Mesenchymal stem cell (in vitro differentiated cells and primary cell): ENCODE measurements around the gene RALGAPA2.

ENCODE experiments used
- DNase-seq: peaks from one replicate; pipeline ENCODE4 v3.0.0-alpha.2; 2013
- H2AFZ ChIP-seq: one replicate; pipeline ENCODE4 v1.6.1; 2013; ENCODE audit warnings: low read depth, mild to moderate bottlenecking, control low read depth, inconsistent platforms, low read length, moderate library complexity
- H2AK5ac ChIP-seq: 2 replicates; pipeline ENCODE4 v1.6.1; 2013; ENCODE audit warnings: low read length, moderate library complexity, mild to moderate bottlenecking, inconsistent platforms; ENCODE audit not compliant: severe bottlenecking
- H2BK120ac ChIP-seq: one replicate; pipeline ENCODE4 v1.6.1; 2013; ENCODE audit warnings: low read depth, mild to moderate bottlenecking, inconsistent platforms, low read length, moderate library complexity
- H2BK12ac ChIP-seq, 2 experiments: one replicate each; pipeline ENCODE4 v1.6.1; 2013; ENCODE audit warnings: inconsistent platforms in 2 of 2, low read length in 2 of 2, mild to moderate bottlenecking in 2 of 2, moderate library complexity in 2 of 2, control low read depth in 1 of 2
- H2BK15ac ChIP-seq: one replicate; pipeline ENCODE4 v1.6.1; 2013; ENCODE audit warnings: mild to moderate bottlenecking, low read depth, inconsistent platforms; ENCODE audit not compliant: poor library complexity, severe bottlenecking
- H2BK5ac ChIP-seq: 2 replicates; pipeline ENCODE4 v1.6.1; 2013; ENCODE audit warnings: low read depth, mild to moderate bottlenecking, low read length, control low read depth, inconsistent platforms; ENCODE audit not compliant: poor library complexity, severe bottlenecking
- H3K14ac ChIP-seq, 2 experiments: one replicate each; pipeline ENCODE4 v1.6.1; 2013; ENCODE audit warnings: inconsistent platforms in 2 of 2, low read length in 2 of 2, control low read depth in 1 of 2, mild to moderate bottlenecking in 1 of 2, moderate library complexity in 1 of 2
- H3K18ac ChIP-seq, 2 experiments: one replicate each; pipeline ENCODE4 v1.6.1; 2013; ENCODE audit warnings: inconsistent platforms in 2 of 2, low read length in 2 of 2, control low read depth in 1 of 2, low read depth in 1 of 2, mild to moderate bottlenecking in 1 of 2
- H3K23ac ChIP-seq, 2 experiments: one replicate each; pipeline ENCODE4 v1.6.1; 2013; ENCODE audit warnings: inconsistent platforms in 2 of 2, low read length in 2 of 2, mild to moderate bottlenecking in 2 of 2, moderate library complexity in 2 of 2, control low read depth in 1 of 2
- H3K27ac ChIP-seq: 2 replicates; pipeline ENCODE4 v1.5.1; 2013; ENCODE audit warnings: mild to moderate bottlenecking, moderate library complexity, low read length, control low read depth, inconsistent platforms; ENCODE audit not compliant: poor library complexity, severe bottlenecking
- H3K27me3 ChIP-seq, 2 experiments: 2 replicates each; pipeline versions ENCODE4 v1.6.1 to v1.7.0; 2013; ENCODE audit warnings: low read length in 2 of 2, mild to moderate bottlenecking in 2 of 2, moderate library complexity in 2 of 2, control low read depth in 1 of 2, inconsistent platforms in 1 of 2; ENCODE audit not compliant: control insufficient read depth in 1 of 2, insufficient read depth in 1 of 2
- H3K36me3 ChIP-seq, 2 experiments: 2 replicates each; pipeline versions ENCODE4 v1.6.1 to v1.7.0; 2013; ENCODE audit warnings: low read length in 2 of 2, control low read depth in 1 of 2, inconsistent platforms in 1 of 2, low read depth in 1 of 2, mild to moderate bottlenecking in 1 of 2; ENCODE audit not compliant: insufficient read depth in 2 of 2, control insufficient read depth in 1 of 2
- H3K4ac ChIP-seq, 2 experiments: one replicate each; pipeline ENCODE4 v1.6.1; 2013; ENCODE audit warnings: inconsistent platforms in 2 of 2, low read length in 2 of 2, mild to moderate bottlenecking in 2 of 2, moderate library complexity in 2 of 2, control low read depth in 1 of 2, low read depth in 1 of 2
- H3K4me1 ChIP-seq: 2 replicates; pipeline ENCODE4 v1.6.1; 2013; ENCODE audit warnings: low read depth, low read length, control low read depth; ENCODE audit not compliant: control insufficient read depth, insufficient read depth
- H3K4me2 ChIP-seq: 2 replicates; pipeline ENCODE4 v1.6.1; 2013; ENCODE audit warnings: low read length, mild to moderate bottlenecking, inconsistent platforms; ENCODE audit not compliant: poor library complexity, severe bottlenecking
- H3K4me3 ChIP-seq, 2 experiments: 2 replicates each; pipeline versions ENCODE4 v1.5.1 to v1.7.0; 2013; ENCODE audit warnings: low read length in 2 of 2, mild to moderate bottlenecking in 2 of 2, control low read depth in 1 of 2, low read depth in 1 of 2; ENCODE audit not compliant: insufficient read depth in 1 of 2
- H3K79me1 ChIP-seq: replicated peaks from 2 replicates; pipeline ENCODE4 v1.6.1; 2013; ENCODE audit warnings: mild to moderate bottlenecking, control low read depth, low read length, inconsistent platforms; ENCODE audit not compliant: poor library complexity, severe bottlenecking
- H3K9ac ChIP-seq: 2 replicates; pipeline ENCODE4 v1.7.0; 2013; ENCODE audit warnings: mild to moderate bottlenecking, low read length, moderate library complexity
- H3K9me3 ChIP-seq: 2 replicates; pipeline ENCODE4 v1.7.0; 2013; ENCODE audit warnings: mild to moderate bottlenecking, low read length; ENCODE audit not compliant: control insufficient read depth
- H4K8ac ChIP-seq: one replicate; pipeline ENCODE4 v1.6.1; 2013; ENCODE audit warnings: inconsistent platforms, mild to moderate bottlenecking, low read length, moderate library complexity
- H4K91ac ChIP-seq: one replicate; pipeline ENCODE4 v1.6.1; 2013; ENCODE audit warnings: mild to moderate bottlenecking, low read length, inconsistent platforms
- WGBS: methylation state at CpG from one replicate; pipeline ENCODE4 v1.1.7; 2013; ENCODE audit warnings: mixed read lengths; 5-methylcytosine and 5-hydroxymethylcytosine counted together

RALGAPA2 gene

GRCh38 chr20:20375862-20376261, 336.6 kb downstream of the RALGAPA2 start:
- DNase-seq: no peak
- Histone ChIP-seq H3K79me1 (no peaks in the 10 kb centered on the region), H2BK12ac (no peak overlapping the region), H3K4me2 (no peak overlapping the region), H3K23ac (no peak overlapping the region), H3K27ac (no peak overlapping the region), H3K9ac (no peak overlapping the region), H2BK15ac (no peak overlapping the region), H2AK5ac (no peak overlapping the region), H4K91ac (no peak overlapping the region), H2BK5ac (no peak overlapping the region), H2BK120ac (no peak overlapping the region), H3K36me3 (no peaks in the 10 kb centered on the region), H3K9me3 (peaks cover 3% of the 10 kb centered on the region), H2AFZ (no peak overlapping the region), H3K4ac (no peak overlapping the region), H3K4me1 (no peaks in the 10 kb centered on the region), H3K4me3 (no peak overlapping the region), H3K18ac (no peak overlapping the region), H3K14ac (no peak overlapping the region), H4K8ac (no peak overlapping the region), H3K27me3 (peaks cover 50 to 56% of the 10 kb centered on the region in 2 experiments)
- 77% methylated on average over 8 of the region's 8 CpGs for WGBS

DNA sequence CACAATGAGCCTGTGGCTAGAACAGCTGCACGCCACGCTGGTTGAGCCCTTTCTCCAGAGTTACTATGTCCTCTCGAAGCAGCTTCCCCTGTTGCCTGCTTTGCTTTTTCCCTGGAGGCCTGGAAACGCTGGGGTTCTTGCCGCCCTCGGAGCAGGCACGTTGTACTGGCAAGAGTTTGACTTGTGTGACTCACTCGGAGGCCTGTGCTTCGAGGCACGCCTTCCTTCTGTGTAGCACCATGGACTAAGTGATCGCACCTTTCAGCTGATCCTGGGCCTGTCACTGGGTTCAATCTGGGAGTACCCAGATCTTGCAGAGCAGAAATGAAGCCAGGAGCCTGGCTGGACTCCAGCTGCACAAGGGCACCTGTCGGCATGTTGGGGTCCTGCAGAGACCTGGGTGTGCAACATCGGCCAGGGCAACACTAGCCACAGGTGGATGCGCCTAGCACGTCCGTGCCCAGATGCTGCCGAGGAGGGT, 339.3 kb downstream of the RALGAPA2 start:
- no peak overlapping the region for H2BK5ac ChIP-seq
- no peaks in the 10 kb centered on the region for H3K79me1 ChIP-seq
- peaks cover 66 to 77% of the 10 kb centered on the region in 2 experiments for H3K27me3 ChIP-seq
- H3K4ac ChIP-seq: no peak overlapping the region
- no peak overlapping the region for H3K9ac ChIP-seq
- no peak overlapping the region for H2BK120ac ChIP-seq
- H2AFZ ChIP-seq: no peak overlapping the region
- H3K4me1 ChIP-seq: peaks cover 15% of the 10 kb centered on the region
- no peak overlapping the region for H3K4me2 ChIP-seq
- H3K14ac ChIP-seq: no peak overlapping the region
- no peak for DNase-seq
- no peak overlapping the region for H4K91ac ChIP-seq
- no peak overlapping the region for H3K27ac ChIP-seq
- H2AK5ac ChIP-seq: no peak overlapping the region
- no peak overlapping the region for H2BK15ac ChIP-seq
- H3K9me3 ChIP-seq: no peaks in the 10 kb centered on the region
- no peak overlapping the region for H3K4me3 ChIP-seq
- H4K8ac ChIP-seq: no peak overlapping the region
- H3K36me3 ChIP-seq: no peaks in the 10 kb centered on the region
- no peak overlapping the region for H3K18ac ChIP-seq
- H3K23ac ChIP-seq: no peak overlapping the region
- no peak overlapping the region for H2BK12ac ChIP-seq
- 66% methylated on average over 17 of the region's 17 CpGs for WGBS

DNA sequence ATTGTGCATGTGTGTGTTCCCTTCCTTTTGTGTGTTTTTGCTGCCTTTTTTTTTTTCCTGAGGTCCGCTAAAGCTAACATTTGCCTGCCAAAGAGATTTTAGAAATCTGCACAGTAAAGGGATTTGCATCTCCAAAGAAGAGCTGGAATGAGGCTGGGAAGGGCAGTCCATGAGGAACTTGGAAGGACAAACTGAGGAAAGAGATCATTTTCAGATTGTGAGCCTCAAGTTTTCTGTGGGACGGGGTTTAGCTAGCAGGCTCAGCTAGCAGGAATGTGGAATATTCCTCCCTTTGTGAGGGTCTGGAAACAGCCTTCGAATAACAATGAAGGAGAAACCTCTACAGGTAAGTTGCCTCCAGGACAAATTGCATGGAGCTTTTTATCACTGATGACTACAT, 340.8 kb downstream of the RALGAPA2 start:
- Histone ChIP-seq H3K18ac (no peak overlapping the region), H2AK5ac (no peak overlapping the region), H3K4me1 (peaks cover 30% of the 10 kb centered on the region), H2BK12ac (no peak overlapping the region), H4K8ac (no peak overlapping the region), H4K91ac (no peak overlapping the region), H2BK120ac (no peak overlapping the region), H3K36me3 (no peaks in the 10 kb centered on the region), H2AFZ (no peak overlapping the region), H3K9ac (no peak overlapping the region), H3K27me3 (peaks cover 78 to 87% of the 10 kb centered on the region in 2 experiments), H3K23ac (no peak overlapping the region), H3K4me3 (no peak overlapping the region), H2BK5ac (no peak overlapping the region), H2BK15ac (no peak overlapping the region), H3K4ac (no peak overlapping the region), H3K14ac (no peak overlapping the region), H3K79me1 (no peaks in the 10 kb centered on the region), H3K9me3 (no peaks in the 10 kb centered on the region), H3K4me2 (no peak overlapping the region), H3K27ac (no peak overlapping the region)
- DNase-seq: no peak
- 49% methylated on average over 3 of the region's 3 CpGs for WGBS

DNA sequence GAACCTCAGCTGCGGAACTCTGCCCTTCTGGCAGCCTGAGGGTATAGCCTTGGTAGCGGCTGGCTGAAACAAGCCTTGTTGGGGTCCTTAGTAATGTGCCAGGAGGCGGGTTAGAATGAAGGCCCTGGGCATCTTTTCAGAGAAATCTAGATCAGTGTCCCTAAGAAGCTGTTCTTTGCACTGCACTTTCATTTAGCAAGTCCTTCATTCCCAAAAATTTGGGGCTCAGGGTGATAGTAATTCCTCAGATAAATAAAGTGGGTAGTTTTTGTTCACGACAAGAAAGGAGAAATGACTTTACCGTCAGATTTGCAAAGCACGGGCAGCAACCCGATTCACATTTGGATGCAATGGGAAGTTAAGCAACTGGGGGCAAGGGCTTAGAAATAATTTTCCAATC, 341.4 kb downstream of the RALGAPA2 start:
- H4K8ac ChIP-seq: no peak overlapping the region

More for the DNA sequence above, 341.4 kb downstream of the RALGAPA2 start:
- Histone ChIP-seq H3K4me3 (no peak overlapping the region), H3K27ac (no peak overlapping the region), H3K79me1 (no peaks in the 10 kb centered on the region), H3K14ac (no peak overlapping the region), H4K91ac (no peak overlapping the region), H3K9ac (no peak overlapping the region), H3K18ac (no peak overlapping the region), H2BK12ac (no peak overlapping the region), H3K23ac (no peak overlapping the region), H2BK120ac (no peak overlapping the region), H2AFZ (no peak overlapping the region), H2BK15ac (no peak overlapping the region), H3K4ac (no peak overlapping the region), H3K36me3 (no peaks in the 10 kb centered on the region), H3K4me2 (no peak overlapping the region), H3K27me3 (peaks cover 83 to 87% of the 10 kb centered on the region in 2 experiments), H3K4me1 (peaks cover 31% of the 10 kb centered on the region), H2AK5ac (no peak overlapping the region), H3K9me3 (no peaks in the 10 kb centered on the region), H2BK5ac (no peak overlapping the region)
- DNase-seq: no peak
- WGBS: 35% methylated on average over 6 of the region's 7 CpGs
